Measurements from ENCODE around the gene ATP11B. TPM values are rescaled to one million over a fixed set of nuclear protein-coding genes. Genes with fewer than 3 reads are reported as not detected.

The ATP11B gene
- total and polyA plus RNA-seq, 9 of the 15 experiments (the other 6 are each of a cell fraction or from before 2014, with no cell fraction given), result 11.9 to 68.7 (median 41.8) TPM

- no peak for TF ChIP-seq DMBX1 (CRISPR knock-in tag; IDR thresholded peaks at IDR 0.05; ENCODE audit: borderline replicate concordance)
- TF ChIP-seq RAD51 (IDR thresholded peaks at IDR 0.05; ENCODE audit: borderline replicate concordance, low read depth), result 0 out of 2 replicates have a peak, but pooled peaks have one; percentile 15
- TF ChIP-seq, protein P1, sequence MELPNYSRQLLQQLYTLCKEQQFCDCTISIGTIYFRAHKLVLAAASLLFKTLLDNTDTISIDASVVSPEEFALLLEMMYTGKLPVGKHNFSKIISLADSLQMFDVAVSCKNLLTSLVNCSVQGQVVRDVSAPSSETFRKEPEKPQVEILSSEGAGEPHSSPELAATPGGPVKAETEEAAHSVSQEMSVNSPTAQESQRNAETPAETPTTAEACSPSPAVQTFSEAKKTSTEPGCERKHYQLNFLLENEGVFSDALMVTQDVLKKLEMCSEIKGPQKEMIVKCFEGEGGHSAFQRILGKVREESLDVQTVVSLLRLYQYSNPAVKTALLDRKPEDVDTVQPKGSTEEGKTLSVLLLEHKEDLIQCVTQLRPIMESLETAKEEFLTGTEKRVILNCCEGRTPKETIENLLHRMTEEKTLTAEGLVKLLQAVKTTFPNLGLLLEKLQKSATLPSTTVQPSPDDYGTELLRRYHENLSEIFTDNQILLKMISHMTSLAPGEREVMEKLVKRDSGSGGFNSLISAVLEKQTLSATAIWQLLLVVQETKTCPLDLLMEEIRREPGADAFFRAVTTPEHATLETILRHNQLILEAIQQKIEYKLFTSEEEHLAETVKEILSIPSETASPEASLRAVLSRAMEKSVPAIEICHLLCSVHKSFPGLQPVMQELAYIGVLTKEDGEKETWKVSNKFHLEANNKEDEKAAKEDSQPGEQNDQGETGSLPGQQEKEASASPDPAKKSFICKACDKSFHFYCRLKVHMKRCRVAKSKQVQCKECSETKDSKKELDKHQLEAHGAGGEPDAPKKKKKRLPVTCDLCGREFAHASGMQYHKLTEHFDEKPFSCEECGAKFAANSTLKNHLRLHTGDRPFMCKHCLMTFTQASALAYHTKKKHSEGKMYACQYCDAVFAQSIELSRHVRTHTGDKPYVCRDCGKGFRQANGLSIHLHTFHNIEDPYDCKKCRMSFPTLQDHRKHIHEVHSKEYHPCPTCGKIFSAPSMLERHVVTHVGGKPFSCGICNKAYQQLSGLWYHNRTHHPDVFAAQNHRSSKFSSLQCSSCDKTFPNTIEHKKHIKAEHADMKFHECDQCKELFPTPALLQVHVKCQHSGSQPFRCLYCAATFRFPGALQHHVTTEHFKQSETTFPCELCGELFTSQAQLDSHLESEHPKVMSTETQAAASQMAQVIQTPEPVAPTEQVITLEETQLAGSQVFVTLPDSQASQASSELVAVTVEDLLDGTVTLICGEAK (IDR thresholded peaks at IDR 0.05), result no peak; the same call in 1 of the 2 replicates
- TF ChIP-seq, protein P1 (CRISPR knock-in tag; IDR thresholded peaks at IDR 0.05), result no peak
- TF ChIP-seq ZNF445 (CRISPR knock-in tag; IDR thresholded peaks at IDR 0.05; ENCODE audit: low read depth), result no peak
- TF ChIP-seq ZKSCAN1 (IDR thresholded peaks at IDR 0.05; ENCODE audit: low read depth, low read length), result peak; percentile 69; the same call in 1 of the 2 replicates
- TF ChIP-seq, protein P2, sequence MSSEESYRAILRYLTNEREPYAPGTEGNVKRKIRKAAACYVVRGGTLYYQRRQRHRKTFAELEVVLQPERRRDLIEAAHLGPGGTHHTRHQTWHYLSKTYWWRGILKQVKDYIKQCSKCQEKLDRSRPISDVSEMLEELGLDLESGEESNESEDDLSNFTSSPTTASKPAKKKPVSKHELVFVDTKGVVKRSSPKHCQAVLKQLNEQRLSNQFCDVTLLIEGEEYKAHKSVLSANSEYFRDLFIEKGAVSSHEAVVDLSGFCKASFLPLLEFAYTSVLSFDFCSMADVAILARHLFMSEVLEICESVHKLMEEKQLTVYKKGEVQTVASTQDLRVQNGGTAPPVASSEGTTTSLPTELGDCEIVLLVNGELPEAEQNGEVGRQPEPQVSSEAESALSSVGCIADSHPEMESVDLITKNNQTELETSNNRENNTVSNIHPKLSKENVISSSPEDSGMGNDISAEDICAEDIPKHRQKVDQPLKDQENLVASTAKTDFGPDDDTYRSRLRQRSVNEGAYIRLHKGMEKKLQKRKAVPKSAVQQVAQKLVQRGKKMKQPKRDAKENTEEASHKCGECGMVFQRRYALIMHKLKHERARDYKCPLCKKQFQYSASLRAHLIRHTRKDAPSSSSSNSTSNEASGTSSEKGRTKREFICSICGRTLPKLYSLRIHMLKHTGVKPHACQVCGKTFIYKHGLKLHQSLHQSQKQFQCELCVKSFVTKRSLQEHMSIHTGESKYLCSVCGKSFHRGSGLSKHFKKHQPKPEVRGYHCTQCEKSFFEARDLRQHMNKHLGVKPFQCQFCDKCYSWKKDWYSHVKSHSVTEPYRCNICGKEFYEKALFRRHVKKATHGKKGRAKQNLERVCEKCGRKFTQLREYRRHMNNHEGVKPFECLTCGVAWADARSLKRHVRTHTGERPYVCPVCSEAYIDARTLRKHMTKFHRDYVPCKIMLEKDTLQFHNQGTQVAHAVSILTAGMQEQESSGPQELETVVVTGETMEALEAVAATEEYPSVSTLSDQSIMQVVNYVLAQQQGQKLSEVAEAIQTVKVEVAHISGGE (CRISPR knock-in tag; IDR thresholded peaks at IDR 0.05), result no peak
- no peak for TF ChIP-seq NFYB (IDR thresholded peaks at IDR 0.05; ENCODE audit: extremely low read depth, insufficient read length)
- TF ChIP-seq KLF1 (tag; IDR thresholded peaks at IDR 0.05), result no peak
- TF ChIP-seq RBM39 (optimal IDR thresholded peaks at IDR 0.05; ENCODE audit: low read depth, low read length), result no peak
- TF ChIP-seq ARID2 (IDR thresholded peaks at IDR 0.05), result no peak
- TF ChIP-seq HEY1 (CRISPR knock-in tag; IDR thresholded peaks at IDR 0.05; ENCODE audit: borderline replicate concordance), result no peak
- peak in 1 of 2 experiments; percentile 64; a peak in 1 of 4 replicates for TF ChIP-seq MLLT1 (IDR thresholded peaks at IDR 0.05)
- 0 out of 2 replicates have a peak, but pooled peaks have one; percentile 51 for TF ChIP-seq EHMT2 (IDR thresholded peaks at IDR 0.05)
Measured at GRCh38 chr3:182920515-182921084, 127.3 kb downstream of the ATP11B start (continued).
